MCF 10A (cell line): ENCODE data around the gene TCERG1L. TPM values are rescaled to one million over a fixed set of nuclear protein-coding genes. Genes with fewer than 3 reads are reported as not detected.

Experiments used
- BruUV-seq: library from RNA; stranded (reverse); fragments of 400-500 nt; replicated peaks from 2 replicates; lab custom pipeline; 2021; lab: Mats Ljungman, UMichigan
- CTCF ChIA-PET: fragments of 300-600 bp; sonication (Branson Sonifier 250); formaldehyde crosslinking; extraction: SDS; loops from one replicate; lab custom pipeline; 2021; ENCODE audit warnings: antibody characterized with exemption, inconsistent platforms; lab: Yijun Ruan, JAX
- POLR2A ChIA-PET: fragments of 300-600, 350-650 bp; sonication (Branson Sonifier 250); formaldehyde crosslinking; extraction: SDS; loops from one replicate; lab custom pipeline; 2020; ENCODE audit warnings: antibody characterized with exemption, inconsistent platforms; lab: Yijun Ruan, JAX
- DNase-seq: peaks from one replicate; pipeline ENCODE4 v3.0.0-alpha.2; 2018; ENCODE audit not compliant: unreplicated experiment
- H3K27ac Mint-ChIP-seq: one replicate; pipeline ENCODE4 v1.8.0; 2022; ENCODE audit warnings: mild to moderate bottlenecking, low read depth, mixed read lengths; ENCODE audit not compliant: unreplicated experiment
- H3K27me3 Mint-ChIP-seq: one replicate; pipeline ENCODE4 v1.8.0; 2022; ENCODE audit warnings: mixed read lengths; ENCODE audit not compliant: insufficient read depth, unreplicated experiment
- H3K36me3 Mint-ChIP-seq: one replicate; pipeline ENCODE4 v1.8.0; 2022; ENCODE audit warnings: mild to moderate bottlenecking, moderate library complexity, mixed read lengths; ENCODE audit not compliant: insufficient read depth, unreplicated experiment
- H3K4me1 Mint-ChIP-seq: one replicate; pipeline ENCODE4 v1.8.0; 2022; ENCODE audit warnings: mixed read lengths; ENCODE audit not compliant: insufficient read depth, unreplicated experiment
- H3K4me3 Mint-ChIP-seq: one replicate; pipeline ENCODE4 v1.8.0; 2022; ENCODE audit warnings: mild to moderate bottlenecking, moderate library complexity, mixed read lengths; ENCODE audit not compliant: unreplicated experiment
- H3K9me3 Mint-ChIP-seq: one replicate; pipeline ENCODE4 v1.8.0; 2022; ENCODE audit warnings: mixed read lengths; ENCODE audit not compliant: unreplicated experiment
- intact Hi-C: fragments of 100-400 bp; cut with micrococcal nuclease; formaldehyde crosslinking; loops from 2 replicates; pipeline ENCODE4 v1.14.1; 2022
- total RNA-seq: library from RNA; stranded (reverse); gene quantifications from 2 replicates; pipeline ENCODE4 v1.2.3, GENCODE V29; 2022
- TF ChIP-seq, protein P1 (sequence below): fragments of 200-600 bp; IDR thresholded peaks from one replicate; pipeline ENCODE4 v1.8.0; 2022; ENCODE audit warnings: antibody characterized with exemption, mild to moderate bottlenecking; ENCODE audit not compliant: unreplicated experiment

Gene TCERG1L
- total RNA-seq, 1 experiment from 2014 or later: not detected

DNA sequence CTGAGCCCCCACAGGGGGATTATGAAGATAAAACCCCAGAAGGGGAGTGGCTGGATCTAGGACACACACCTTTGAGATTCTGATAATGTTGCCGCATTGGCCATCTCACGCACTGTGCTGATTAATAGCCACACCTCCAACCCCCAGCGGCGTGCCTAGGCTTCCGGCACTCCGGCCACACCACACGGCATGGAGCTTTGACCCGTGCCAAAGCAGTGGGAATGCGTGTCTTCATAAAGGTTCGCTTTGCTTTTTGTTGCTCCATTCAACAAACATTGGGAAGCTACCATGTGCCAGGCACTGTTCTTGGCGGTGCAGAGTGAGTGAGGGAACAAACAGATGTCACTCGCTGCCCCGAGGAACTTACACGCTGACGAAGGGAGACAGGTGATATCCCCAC is 117.6 kb downstream of the TCERG1L start:
- POLR2A ChIA-PET: no interaction called here
- CTCF ChIA-PET: no interaction called here

DNA sequence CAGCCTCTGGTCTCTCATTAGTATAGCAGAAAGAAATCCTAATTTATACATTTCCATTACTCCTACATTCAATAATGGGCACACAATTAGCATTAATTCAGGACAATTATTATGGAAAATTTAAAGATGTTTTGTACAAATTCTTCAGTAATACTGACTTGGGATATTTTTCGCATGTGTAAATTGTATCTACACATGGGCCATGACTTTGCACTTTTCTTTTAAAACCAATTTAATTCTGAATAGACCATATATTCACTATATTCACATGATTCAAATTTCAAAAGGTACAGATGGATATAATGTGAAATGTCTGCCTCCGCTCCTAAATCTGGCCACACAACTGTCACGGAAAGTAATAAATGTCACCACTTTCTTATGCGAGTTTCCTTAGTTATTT is 123.0 kb downstream of the TCERG1L start:
- ChIA-PET CTCF (no interaction called here), POLR2A (no interaction called here)
- H3K27ac Mint-ChIP-seq: no peak overlapping the region
- no peaks in the 10 kb centered on the region for H3K4me1 Mint-ChIP-seq
- TF ChIP-seq, protein P1, sequence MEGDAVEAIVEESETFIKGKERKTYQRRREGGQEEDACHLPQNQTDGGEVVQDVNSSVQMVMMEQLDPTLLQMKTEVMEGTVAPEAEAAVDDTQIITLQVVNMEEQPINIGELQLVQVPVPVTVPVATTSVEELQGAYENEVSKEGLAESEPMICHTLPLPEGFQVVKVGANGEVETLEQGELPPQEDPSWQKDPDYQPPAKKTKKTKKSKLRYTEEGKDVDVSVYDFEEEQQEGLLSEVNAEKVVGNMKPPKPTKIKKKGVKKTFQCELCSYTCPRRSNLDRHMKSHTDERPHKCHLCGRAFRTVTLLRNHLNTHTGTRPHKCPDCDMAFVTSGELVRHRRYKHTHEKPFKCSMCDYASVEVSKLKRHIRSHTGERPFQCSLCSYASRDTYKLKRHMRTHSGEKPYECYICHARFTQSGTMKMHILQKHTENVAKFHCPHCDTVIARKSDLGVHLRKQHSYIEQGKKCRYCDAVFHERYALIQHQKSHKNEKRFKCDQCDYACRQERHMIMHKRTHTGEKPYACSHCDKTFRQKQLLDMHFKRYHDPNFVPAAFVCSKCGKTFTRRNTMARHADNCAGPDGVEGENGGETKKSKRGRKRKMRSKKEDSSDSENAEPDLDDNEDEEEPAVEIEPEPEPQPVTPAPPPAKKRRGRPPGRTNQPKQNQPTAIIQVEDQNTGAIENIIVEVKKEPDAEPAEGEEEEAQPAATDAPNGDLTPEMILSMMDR: no peak
- no peaks in the 10 kb centered on the region for H3K27me3 Mint-ChIP-seq
- H3K36me3 Mint-ChIP-seq: no peaks in the 10 kb centered on the region
- DNase-seq: no peak
- intact Hi-C loops: no loop called here
- BruUV-seq: no TSS peak
- peaks cover 45% of the 10 kb centered on the region for H3K9me3 Mint-ChIP-seq
- no peak overlapping the region for H3K4me3 Mint-ChIP-seq

More for the DNA sequence above, 117.6 kb downstream of the TCERG1L start:
- H3K4me3 Mint-ChIP-seq: no peak overlapping the region
- DNase-seq: no peak
- no peaks in the 10 kb centered on the region for H3K27me3 Mint-ChIP-seq
- BruUV-seq: no TSS peak
- TF ChIP-seq, protein P1: no peak
- H3K9me3 Mint-ChIP-seq: peaks cover 34% of the 10 kb centered on the region
- intact Hi-C loops: no loop called here
- no peak overlapping the region for H3K27ac Mint-ChIP-seq
- no peaks in the 10 kb centered on the region for H3K4me1 Mint-ChIP-seq
- peaks cover 5% of the 10 kb centered on the region for H3K36me3 Mint-ChIP-seq

DNA sequence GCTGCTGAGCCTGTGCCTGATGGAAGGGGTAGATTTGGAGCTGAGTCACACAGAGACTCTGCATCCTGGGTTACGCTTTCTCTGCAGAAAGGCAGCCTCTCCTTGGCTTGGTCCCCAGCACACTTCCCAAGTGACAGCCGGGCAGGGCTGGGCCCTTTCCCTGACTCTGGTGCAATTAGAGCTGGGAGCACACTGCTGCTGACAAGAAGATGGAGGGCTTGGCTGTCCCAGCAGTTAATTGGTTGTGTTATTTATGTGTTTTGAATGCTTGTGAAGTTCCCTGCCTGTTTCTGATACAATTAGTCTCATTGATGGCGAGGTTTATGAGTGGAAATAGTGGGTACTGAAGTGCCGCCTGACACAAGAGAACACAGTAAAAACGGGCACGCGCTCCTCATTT is 123.6 kb downstream of the TCERG1L start:
- Mint-ChIP-seq H3K27me3 (no peaks in the 10 kb centered on the region), H3K4me1 (no peaks in the 10 kb centered on the region), H3K9me3 (peaks cover 43% of the 10 kb centered on the region), H3K4me3 (no peak overlapping the region), H3K36me3 (no peaks in the 10 kb centered on the region), H3K27ac (no peak overlapping the region)
- TF ChIP-seq, protein P1: no peak
- ChIA-PET POLR2A (no interaction called here), CTCF (interaction anchor here (0.5 kb wide), 1 partner anchor 18 kb away, joined by 3 read pairs; no protein-coding TSS in a partner anchor)
- intact Hi-C loops: no loop called here
- no TSS peak for BruUV-seq
- no peak for DNase-seq

DNA sequence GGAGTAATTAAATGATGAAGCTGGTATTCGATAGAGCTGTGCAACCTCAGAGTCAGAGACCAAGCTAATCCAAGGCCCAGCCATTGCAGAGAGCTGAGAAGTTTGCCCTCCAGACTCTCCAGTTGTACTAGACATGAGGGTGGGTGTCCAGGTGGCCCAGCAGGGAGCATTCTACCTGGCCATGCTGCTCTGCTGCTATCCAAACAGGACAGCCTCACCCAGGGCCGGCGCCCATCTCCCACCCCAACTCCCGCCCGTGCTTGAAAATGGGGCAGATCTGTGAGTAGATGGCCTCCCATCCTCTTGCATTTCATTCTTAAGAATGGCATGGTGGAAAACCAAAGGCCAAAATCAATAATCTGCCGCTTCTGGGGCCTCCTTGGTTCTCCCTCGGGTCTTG is 124.2 kb downstream of the TCERG1L start:
- peaks cover 36% of the 10 kb centered on the region for H3K9me3 Mint-ChIP-seq
- H3K27me3 Mint-ChIP-seq: no peaks in the 10 kb centered on the region
- CTCF ChIA-PET: no interaction called here
- BruUV-seq: no TSS peak
- intact Hi-C loops: no loop called here
- no peak for DNase-seq
- no peak overlapping the region for H3K27ac Mint-ChIP-seq
- POLR2A ChIA-PET: no interaction called here
- no peak overlapping the region for H3K4me3 Mint-ChIP-seq
- no peaks in the 10 kb centered on the region for H3K36me3 Mint-ChIP-seq
- TF ChIP-seq, protein P1: no peak
- no peaks in the 10 kb centered on the region for H3K4me1 Mint-ChIP-seq
